ENCODE results near the gene CD276. TPM values are rescaled to one million over a fixed set of nuclear protein-coding genes. Genes with fewer than 3 reads are reported as not detected.

The CD276 gene
- total RNA-seq, 4 donors from 2014 or later, result 43.2 to 127 (median 61.2) TPM

GRCh38 chr15:73746261-73746660 is 62.1 kb downstream of the CD276 start:
- TF ChIP-seq CTCF (IDR thresholded peaks at IDR 0.05; ENCODE audit: low read depth), result no peak

- no peak for TF ChIP-seq CTCF (IDR thresholded peaks at IDR 0.05; ENCODE audit: low read depth)
These were observed 62.7 kb downstream of the CD276 start for GRCh38 chr15:73746883-73747282.

- no peak for TF ChIP-seq CTCF (IDR thresholded peaks at IDR 0.05; ENCODE audit: low read depth)
These were observed 63.8 kb downstream of the CD276 start for GRCh38 chr15:73747847-73748590.

- TF ChIP-seq CTCF (IDR thresholded peaks at IDR 0.05; ENCODE audit: low read depth), result no peak
These were observed 64.5 kb downstream of the CD276 start for GRCh38 chr15:73748730-73749129.

GRCh38 chr15:73749533-73749932 is 65.3 kb downstream of the CD276 start:
- no peak for TF ChIP-seq CTCF (IDR thresholded peaks at IDR 0.05; ENCODE audit: low read depth)

- TF ChIP-seq CTCF (IDR thresholded peaks at IDR 0.05; ENCODE audit: low read depth), result no peak
These were observed 65.8 kb downstream of the CD276 start for GRCh38 chr15:73749971-73750370.

- TF ChIP-seq CTCF (IDR thresholded peaks at IDR 0.05; ENCODE audit: low read depth), result no peak
These were observed 66.3 kb downstream of the CD276 start for GRCh38 chr15:73750438-73750837.
